CD4-positive, alpha-beta T cell (primary cell): ENCODE measurements around the gene ST6GAL2. TPM values are rescaled to one million over a fixed set of nuclear protein-coding genes. Genes with fewer than 3 reads are reported as not detected.

Experiments
- ATAC-seq: fragments of 200-7000 bp; cut with Tn5 transposase; one replicate; pipeline ENCODE4 v1.10.0; 2022; ENCODE audit warnings: mild to moderate bottlenecking; ENCODE audit not compliant: poor library complexity
- CTCF ChIA-PET: fragments of 350-600 bp; sonication (Branson Sonifier 250); formaldehyde crosslinking; loops from one replicate; lab custom pipeline; 2021; ENCODE audit warnings: antibody characterized with exemption, inconsistent platforms; lab: Charles Lee
- POLR2A ChIA-PET: fragments of 350-600 bp; sonication (Branson Sonifier 250); formaldehyde crosslinking; loops from one replicate; lab custom pipeline; 2021; ENCODE audit warnings: antibody characterized with exemption, inconsistent platforms; lab: Charles Lee
- DNase-seq, 14 experiments: peaks; one replicate each; pipeline ENCODE4 v3.0.0-alpha.2; 2013 to 2020; ENCODE audit warnings: mixed read lengths in 2 of 14
- H3K27ac ChIP-seq, 2 donors: one replicate each; pipeline versions ENCODE4 v1.5.1 to v1.7.0; 2013; ENCODE audit warnings: low read length in 2 of 2, low read depth in 1 of 2, mild to moderate bottlenecking in 1 of 2
- H3K27me3 ChIP-seq, 2 experiments: 1 replicate in 1 of 2; 2 replicates in 1 of 2; pipeline versions ENCODE4 v1.6.1 to v1.7.0; 2013; ENCODE audit warnings: low read length in 2 of 2, control low read depth in 1 of 2, mild to moderate bottlenecking in 1 of 2, moderate library complexity in 1 of 2; ENCODE audit not compliant: insufficient read depth in 2 of 2, control insufficient read depth in 1 of 2
- H3K36me3 ChIP-seq: one replicate; pipeline ENCODE4 v1.6.1; 2013; ENCODE audit warnings: low read length, control low read depth; ENCODE audit not compliant: insufficient read depth
- H3K4me1 ChIP-seq: one replicate; pipeline ENCODE4 v1.6.1; 2013; ENCODE audit warnings: low read length, control low read depth; ENCODE audit not compliant: insufficient read depth
- H3K4me3 ChIP-seq: one replicate; pipeline ENCODE4 v1.5.1; 2013; ENCODE audit warnings: mild to moderate bottlenecking, low read length, moderate library complexity
- H3K9me3 ChIP-seq, 2 experiments: 1 replicate in 1 of 2; 2 replicates in 1 of 2; pipeline versions ENCODE4 v1.6.1 to v1.7.0; 2013; ENCODE audit warnings: low read length in 2 of 2, mild to moderate bottlenecking in 2 of 2, control low read depth in 1 of 2, moderate library complexity in 1 of 2; ENCODE audit not compliant: control insufficient read depth in 1 of 2, insufficient read depth in 1 of 2
- H3K27ac Mint-ChIP-seq: one replicate; pipeline ENCODE4 v1.8.0; 2020; ENCODE audit warnings: mixed read lengths
- H3K27me3 Mint-ChIP-seq: one replicate; pipeline ENCODE4 v1.8.0; 2021; ENCODE audit warnings: mixed read lengths
- H3K36me3 Mint-ChIP-seq: one replicate; pipeline ENCODE4 v1.8.0; 2021; ENCODE audit warnings: low read depth, mixed read lengths
- H3K4me1 Mint-ChIP-seq: one replicate; pipeline ENCODE4 v1.8.0; 2021; ENCODE audit warnings: low read depth, mixed read lengths
- H3K4me3 Mint-ChIP-seq: one replicate; pipeline ENCODE4 v1.8.0; 2020; ENCODE audit warnings: mild to moderate bottlenecking, mixed read lengths
- H3K9me3 Mint-ChIP-seq: one replicate; pipeline ENCODE4 v1.8.0; 2020; ENCODE audit warnings: mixed read lengths
- CTCF ChIP-seq: fragments of 200-600 bp; IDR thresholded peaks from one replicate; pipeline ENCODE4 v1.8.0; 2022; ENCODE audit warnings: antibody characterized with exemption, mild to moderate bottlenecking
- intact Hi-C, 2 experiments: fragments of 100-400 bp; cut with DNase I in 1 of 2; cut with micrococcal nuclease in 1 of 2; formaldehyde crosslinking; loops; one replicate each; pipeline versions ENCODE4 v1.15.1 to v1.9.0; 2023 to 2025; cut with DNase I, micrococcal nuclease
- total RNA-seq, 174 experiments: library from RNA in 2 of 174; stranded (reverse) in 2 of 174; gene quantifications; one replicate each; pipeline ENCODE4 v1.2.3 and lab custom pipeline; 2021 to 2026

The ST6GAL2 gene
- total RNA-seq, 2 experiments from 2014 or later, result not detected

- H3K4me3 Mint-ChIP-seq, result no peak overlapping the region
- no peak overlapping the region for H3K4me3 ChIP-seq
- H3K9me3 Mint-ChIP-seq, result no peaks in the 10 kb centered on the region
- H3K27me3 Mint-ChIP-seq, result peaks cover 5% of the 10 kb centered on the region
- DNase-seq (no peak), ATAC-seq (no peak)
- no peaks in the 10 kb centered on the region for H3K36me3 ChIP-seq
- no peak overlapping the region for H3K27ac Mint-ChIP-seq
- no peaks in the 10 kb centered on the region for H3K4me1 Mint-ChIP-seq
- H3K27me3 ChIP-seq, result no peaks in the 10 kb centered on the region
- CTCF ChIA-PET, result no interaction called here
- no peaks in the 10 kb centered on the region for H3K4me1 ChIP-seq
- H3K27ac ChIP-seq, result no peak overlapping the region
- peaks cover 0 to 5% of the 10 kb centered on the region in 2 experiments for H3K9me3 ChIP-seq
- intact Hi-C loops, result no loop called here
- POLR2A ChIA-PET, result no interaction called here
- TF ChIP-seq CTCF, result no peak
- H3K36me3 Mint-ChIP-seq, result no peaks in the 10 kb centered on the region
Observed at GRCh38 chr2:106866641-106867040, 19.3 kb downstream of the ST6GAL2 start.

- no peaks in the 10 kb centered on the region for H3K27me3 ChIP-seq
- intact Hi-C loops, result no loop called here
- H3K4me1 Mint-ChIP-seq, result no peaks in the 10 kb centered on the region
- POLR2A ChIA-PET, result no interaction called here
- peaks cover 8% of the 10 kb centered on the region for H3K9me3 Mint-ChIP-seq
- ATAC-seq, result no peak
- H3K4me1 ChIP-seq, result no peaks in the 10 kb centered on the region
- TF ChIP-seq CTCF, result no peak
- CTCF ChIA-PET, result no interaction called here
- H3K36me3 Mint-ChIP-seq, result no peaks in the 10 kb centered on the region
- H3K9me3 ChIP-seq, result no peaks in the 10 kb centered on the region
- no peak overlapping the region for H3K27ac ChIP-seq
- no peak overlapping the region for H3K4me3 ChIP-seq
- H3K36me3 ChIP-seq, result no peaks in the 10 kb centered on the region
- no peak overlapping the region for H3K27ac Mint-ChIP-seq
- no peak overlapping the region for H3K4me3 Mint-ChIP-seq
- DNase-seq, result no peak
- H3K27me3 Mint-ChIP-seq, result peaks cover 5% of the 10 kb centered on the region
Observed at GRCh38 chr2:106864051-106864450, 21.9 kb downstream of the ST6GAL2 start.

- H3K4me1 Mint-ChIP-seq, result no peaks in the 10 kb centered on the region
- Histone ChIP-seq H3K4me1 (no peaks in the 10 kb centered on the region), H3K9me3 (peaks cover 0 to 3% of the 10 kb centered on the region in 2 experiments), H3K4me3 (no peak overlapping the region), H3K27ac (no peak overlapping the region), H3K27me3 (no peaks in the 10 kb centered on the region), H3K36me3 (no peaks in the 10 kb centered on the region)
- POLR2A ChIA-PET, result no interaction called here
- no peak overlapping the region for H3K27ac Mint-ChIP-seq
- no peak for TF ChIP-seq CTCF
- intact Hi-C loops, result no loop called here
- ATAC-seq, result no peak
- H3K36me3 Mint-ChIP-seq, result no peaks in the 10 kb centered on the region
- DNase-seq, result no peak
- peaks cover 5% of the 10 kb centered on the region for H3K27me3 Mint-ChIP-seq
- CTCF ChIA-PET, result no interaction called here
- H3K9me3 Mint-ChIP-seq, result peaks cover 11% of the 10 kb centered on the region
- H3K4me3 Mint-ChIP-seq, result no peak overlapping the region
Observed at GRCh38 chr2:106863387-106863786, 22.6 kb downstream of the ST6GAL2 start.
